ENCODE results near the gene CAMK2B. TPM values are rescaled to one million over a fixed set of nuclear protein-coding genes. Genes with fewer than 3 reads are reported as not detected.

The CAMK2B gene
- total and polyA plus RNA-seq, 5 donors from 2014 or later: not detected

- Mint-ChIP-seq H3K9me3 (no peaks in the 10 kb centered on the region), H3K27ac (no peak overlapping the region), H3K27me3 (no peaks in the 10 kb centered on the region)
Measured at GRCh38 chr7:44282601-44283171, 42.7 kb downstream of the CAMK2B start.

GRCh38 chr7:44281811-44282600, 43.4 kb downstream of the CAMK2B start:
- DNase-seq: no peak
- Mint-ChIP-seq H3K9me3 (no peaks in the 10 kb centered on the region), H3K27me3 (no peaks in the 10 kb centered on the region), H3K27ac (no peak overlapping the region), H3K4me3 (no peak overlapping the region), H3K4me1 (peaks cover 0 to 2% (median 0%) of the 10 kb centered on the region in 4 donors), H3K36me3 (no peaks in the 10 kb centered on the region)
- no peak for ATAC-seq (ENCODE audit: low read depth in 2 of 2)
- H3K4me3 ChIP-seq (ENCODE audit: low read depth, low read length): no peak overlapping the region
- no peak overlapping the region for H3K27ac ChIP-seq (ENCODE audit: insufficient read depth, low read length, poor library complexity, severe bottlenecking)
- no peaks in the 10 kb centered on the region for H3K9me3 ChIP-seq (ENCODE audit: control insufficient read depth in 2 of 2, low read length in 2 of 2)
- no peaks in the 10 kb centered on the region for H3K27me3 ChIP-seq (ENCODE audit: control insufficient read depth, insufficient read depth, low read length)
- no peaks in the 10 kb centered on the region for H3K4me1 ChIP-seq (ENCODE audit: control insufficient read depth, insufficient read depth, low read length, poor library complexity, severe bottlenecking)
- no peaks in the 10 kb centered on the region for H3K36me3 ChIP-seq (ENCODE audit: control insufficient read depth, insufficient read depth, low read length)

More at GRCh38 chr7:44282601-44283171, 42.7 kb downstream of the CAMK2B start:
- H3K9me3 ChIP-seq (ENCODE audit: control insufficient read depth in 2 of 2, low read length in 2 of 2): no peaks in the 10 kb centered on the region
- no peak overlapping the region for H3K27ac ChIP-seq (ENCODE audit: insufficient read depth, low read length, poor library complexity, severe bottlenecking)
- no peaks in the 10 kb centered on the region for H3K27me3 ChIP-seq (ENCODE audit: control insufficient read depth, insufficient read depth, low read length)
- Mint-ChIP-seq H3K4me1 (peaks cover 0 to 2% (median 0%) of the 10 kb centered on the region in 4 donors), H3K4me3 (no peak overlapping the region), H3K36me3 (no peaks in the 10 kb centered on the region)
- DNase-seq (no peak), ATAC-seq (ENCODE audit: low read depth in 2 of 2) (no peak)
- H3K4me3 ChIP-seq (ENCODE audit: low read depth, low read length): no peak overlapping the region
- no peaks in the 10 kb centered on the region for H3K4me1 ChIP-seq (ENCODE audit: control insufficient read depth, insufficient read depth, low read length, poor library complexity, severe bottlenecking)
- H3K36me3 ChIP-seq (ENCODE audit: control insufficient read depth, insufficient read depth, low read length): no peaks in the 10 kb centered on the region

GRCh38 chr7:44280993-44281721, 44.2 kb downstream of the CAMK2B start:
- Histone ChIP-seq H3K27me3 (ENCODE audit: control insufficient read depth, insufficient read depth, low read length) (no peaks in the 10 kb centered on the region), H3K27ac (ENCODE audit: insufficient read depth, low read length, poor library complexity, severe bottlenecking) (no peak overlapping the region), H3K9me3 (ENCODE audit: control insufficient read depth in 2 of 2, low read length in 2 of 2) (no peaks in the 10 kb centered on the region), H3K36me3 (ENCODE audit: control insufficient read depth, insufficient read depth, low read length) (no peaks in the 10 kb centered on the region), H3K4me1 (ENCODE audit: control insufficient read depth, insufficient read depth, low read length, poor library complexity, severe bottlenecking) (no peaks in the 10 kb centered on the region), H3K4me3 (ENCODE audit: low read depth, low read length) (no peak overlapping the region)
- H3K27me3 Mint-ChIP-seq: no peaks in the 10 kb centered on the region
- DNase-seq (no peak), ATAC-seq (ENCODE audit: low read depth in 2 of 2) (no peak)
- no peak overlapping the region for H3K4me3 Mint-ChIP-seq
- no peak overlapping the region for H3K27ac Mint-ChIP-seq
- peaks cover 0 to 2% (median 0%) of the 10 kb centered on the region in 4 donors for H3K4me1 Mint-ChIP-seq
- no peaks in the 10 kb centered on the region for H3K36me3 Mint-ChIP-seq
- H3K9me3 Mint-ChIP-seq: no peaks in the 10 kb centered on the region

GRCh38 chr7:44280636-44280992, 44.8 kb downstream of the CAMK2B start:
- no peaks in the 10 kb centered on the region for H3K36me3 Mint-ChIP-seq
- Histone ChIP-seq H3K4me1 (ENCODE audit: control insufficient read depth, insufficient read depth, low read length, poor library complexity, severe bottlenecking) (no peaks in the 10 kb centered on the region), H3K27ac (ENCODE audit: insufficient read depth, low read length, poor library complexity, severe bottlenecking) (no peak overlapping the region), H3K4me3 (ENCODE audit: low read depth, low read length) (no peak overlapping the region), H3K27me3 (ENCODE audit: control insufficient read depth, insufficient read depth, low read length) (no peaks in the 10 kb centered on the region), H3K9me3 (ENCODE audit: control insufficient read depth in 2 of 2, low read length in 2 of 2) (no peaks in the 10 kb centered on the region), H3K36me3 (ENCODE audit: control insufficient read depth, insufficient read depth, low read length) (no peaks in the 10 kb centered on the region)
- H3K27me3 Mint-ChIP-seq: no peaks in the 10 kb centered on the region
- H3K4me1 Mint-ChIP-seq: peaks cover 0 to 2% (median 0%) of the 10 kb centered on the region in 4 donors
- no peak overlapping the region for H3K27ac Mint-ChIP-seq
- H3K9me3 Mint-ChIP-seq: no peaks in the 10 kb centered on the region
- no peak for DNase-seq
- no peak overlapping the region for H3K4me3 Mint-ChIP-seq
- ATAC-seq (ENCODE audit: low read depth in 2 of 2): no peak

- no peak overlapping the region for H3K4me3 Mint-ChIP-seq
- DNase-seq: no peak
Measured at GRCh38 chr7:44279731-44280505, 45.5 kb downstream of the CAMK2B start.

GRCh38 chr7:44279286-44279685, 46.1 kb downstream of the CAMK2B start:
- no peaks in the 10 kb centered on the region for H3K9me3 Mint-ChIP-seq
- ATAC-seq (ENCODE audit: low read depth in 2 of 2) (no peak), DNase-seq (no peak)
- Histone ChIP-seq H3K4me1 (ENCODE audit: control insufficient read depth, insufficient read depth, low read length, poor library complexity, severe bottlenecking) (no peaks in the 10 kb centered on the region), H3K4me3 (ENCODE audit: low read depth, low read length) (no peak overlapping the region), H3K36me3 (ENCODE audit: control insufficient read depth, insufficient read depth, low read length) (no peaks in the 10 kb centered on the region), H3K27ac (ENCODE audit: insufficient read depth, low read length, poor library complexity, severe bottlenecking) (no peak overlapping the region), H3K27me3 (ENCODE audit: control insufficient read depth, insufficient read depth, low read length) (no peaks in the 10 kb centered on the region), H3K9me3 (ENCODE audit: control insufficient read depth in 2 of 2, low read length in 2 of 2) (no peaks in the 10 kb centered on the region)
- H3K4me3 Mint-ChIP-seq: no peak overlapping the region
- no peaks in the 10 kb centered on the region for H3K36me3 Mint-ChIP-seq
- H3K27ac Mint-ChIP-seq: no peak overlapping the region
- no peaks in the 10 kb centered on the region for H3K27me3 Mint-ChIP-seq
- H3K4me1 Mint-ChIP-seq: peaks cover 0 to 3% (median under 1%) of the 10 kb centered on the region in 4 donors

More at GRCh38 chr7:44279731-44280505, 45.5 kb downstream of the CAMK2B start:
- H3K36me3 Mint-ChIP-seq: no peaks in the 10 kb centered on the region
- no peaks in the 10 kb centered on the region for H3K27me3 Mint-ChIP-seq
- H3K4me1 Mint-ChIP-seq: peaks cover 0 to 2% (median 0%) of the 10 kb centered on the region in 4 donors
- no peaks in the 10 kb centered on the region for H3K9me3 Mint-ChIP-seq
- no peak for ATAC-seq (ENCODE audit: low read depth in 2 of 2)
- Histone ChIP-seq H3K4me3 (ENCODE audit: low read depth, low read length) (no peak overlapping the region), H3K9me3 (ENCODE audit: control insufficient read depth in 2 of 2, low read length in 2 of 2) (no peaks in the 10 kb centered on the region), H3K27ac (ENCODE audit: insufficient read depth, low read length, poor library complexity, severe bottlenecking) (no peak overlapping the region), H3K27me3 (ENCODE audit: control insufficient read depth, insufficient read depth, low read length) (no peaks in the 10 kb centered on the region), H3K36me3 (ENCODE audit: control insufficient read depth, insufficient read depth, low read length) (no peaks in the 10 kb centered on the region), H3K4me1 (ENCODE audit: control insufficient read depth, insufficient read depth, low read length, poor library complexity, severe bottlenecking) (no peaks in the 10 kb centered on the region)
- peak overlapping the region in 1 of 3 donors; percentile 61 for H3K27ac Mint-ChIP-seq

- H3K4me3 Mint-ChIP-seq: no peak overlapping the region
Measured at GRCh38 chr7:44278451-44279161, 46.8 kb downstream of the CAMK2B start.

More at GRCh38 chr7:44278451-44279161, 46.8 kb downstream of the CAMK2B start:
- H3K36me3 ChIP-seq (ENCODE audit: control insufficient read depth, insufficient read depth, low read length): no peaks in the 10 kb centered on the region
- H3K4me3 ChIP-seq (ENCODE audit: low read depth, low read length): no peak overlapping the region
- DNase-seq (no peak), ATAC-seq (ENCODE audit: low read depth in 2 of 2) (no peak)
- Mint-ChIP-seq H3K27me3 (no peaks in the 10 kb centered on the region), H3K27ac (no peak overlapping the region), H3K36me3 (no peaks in the 10 kb centered on the region), H3K9me3 (no peaks in the 10 kb centered on the region), H3K4me1 (peaks cover 0 to 5% (median 1%) of the 10 kb centered on the region in 4 donors)
- H3K27me3 ChIP-seq (ENCODE audit: control insufficient read depth, insufficient read depth, low read length): no peaks in the 10 kb centered on the region
- no peaks in the 10 kb centered on the region for H3K4me1 ChIP-seq (ENCODE audit: control insufficient read depth, insufficient read depth, low read length, poor library complexity, severe bottlenecking)
- no peak overlapping the region for H3K27ac ChIP-seq (ENCODE audit: insufficient read depth, low read length, poor library complexity, severe bottlenecking)
- H3K9me3 ChIP-seq (ENCODE audit: control insufficient read depth in 2 of 2, low read length in 2 of 2): no peaks in the 10 kb centered on the region

Measured in CD4-positive, CD25-positive, alpha-beta regulatory T cell (primary cell).